Type B pancreatic cell (in vitro differentiated cells): ENCODE data around the gene GPBP1. TPM values are rescaled to one million over a fixed set of nuclear protein-coding genes. Genes with fewer than 3 reads are reported as not detected.

Experiments used
- DNase-seq: peaks from one replicate; pipeline ENCODE4 v3.0.0; 2021; ENCODE audit warnings: mixed read lengths; ENCODE audit not compliant: unreplicated experiment; ENCODE audit errors: extremely low spot score
- H3K27ac Mint-ChIP-seq: 2 replicates; pipeline ENCODE4 v1.8.0; 2021; ENCODE audit warnings: mild to moderate bottlenecking, mixed read lengths
- H3K27me3 Mint-ChIP-seq: 2 replicates; pipeline ENCODE4 v1.8.0; 2021; ENCODE audit warnings: mixed read lengths
- H3K36me3 Mint-ChIP-seq: 2 replicates; pipeline ENCODE4 v1.8.0; 2021; ENCODE audit warnings: mixed read lengths
- H3K4me1 Mint-ChIP-seq: one replicate; pipeline ENCODE4 v1.8.0; 2021; ENCODE audit warnings: mixed read lengths; ENCODE audit not compliant: unreplicated experiment
- H3K4me3 Mint-ChIP-seq: 2 replicates; pipeline ENCODE4 v1.8.0; 2021; ENCODE audit warnings: mild to moderate bottlenecking, mixed read lengths
- H3K9me3 Mint-ChIP-seq: 2 replicates; pipeline ENCODE4 v1.8.0; 2021; ENCODE audit warnings: mixed read lengths
- total RNA-seq: library from RNA; stranded (reverse); gene quantifications from 2 replicates; pipeline ENCODE4 v1.2.1, GENCODE V29; 2021; ENCODE audit warnings: low replicate concordance
- TF ChIP-seq, protein P1 (sequence below): fragments of 200-600 bp; sonication (generic); conservative IDR thresholded peaks from 2 replicates; pipeline ENCODE4 v1.5.0; 2021; ENCODE audit warnings: antibody characterized with exemption, mild to moderate bottlenecking

The GPBP1 gene
- total RNA-seq, 1 donor from 2014 or later = 102 TPM

GRCh38 chr5:57207681-57208080 lies 33.8 kb downstream of the GPBP1 start:
- Mint-ChIP-seq H3K27ac (no peak overlapping the region), H3K4me3 (no peak overlapping the region), H3K4me1 (peaks cover 23% of the 10 kb centered on the region), H3K9me3 (peaks cover 5% of the 10 kb centered on the region), H3K27me3 (no peaks in the 10 kb centered on the region), H3K36me3 (peaks cover 21% of the 10 kb centered on the region)
- TF ChIP-seq, protein P1, sequence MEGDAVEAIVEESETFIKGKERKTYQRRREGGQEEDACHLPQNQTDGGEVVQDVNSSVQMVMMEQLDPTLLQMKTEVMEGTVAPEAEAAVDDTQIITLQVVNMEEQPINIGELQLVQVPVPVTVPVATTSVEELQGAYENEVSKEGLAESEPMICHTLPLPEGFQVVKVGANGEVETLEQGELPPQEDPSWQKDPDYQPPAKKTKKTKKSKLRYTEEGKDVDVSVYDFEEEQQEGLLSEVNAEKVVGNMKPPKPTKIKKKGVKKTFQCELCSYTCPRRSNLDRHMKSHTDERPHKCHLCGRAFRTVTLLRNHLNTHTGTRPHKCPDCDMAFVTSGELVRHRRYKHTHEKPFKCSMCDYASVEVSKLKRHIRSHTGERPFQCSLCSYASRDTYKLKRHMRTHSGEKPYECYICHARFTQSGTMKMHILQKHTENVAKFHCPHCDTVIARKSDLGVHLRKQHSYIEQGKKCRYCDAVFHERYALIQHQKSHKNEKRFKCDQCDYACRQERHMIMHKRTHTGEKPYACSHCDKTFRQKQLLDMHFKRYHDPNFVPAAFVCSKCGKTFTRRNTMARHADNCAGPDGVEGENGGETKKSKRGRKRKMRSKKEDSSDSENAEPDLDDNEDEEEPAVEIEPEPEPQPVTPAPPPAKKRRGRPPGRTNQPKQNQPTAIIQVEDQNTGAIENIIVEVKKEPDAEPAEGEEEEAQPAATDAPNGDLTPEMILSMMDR = no peak
- no peak for DNase-seq

DNA sequence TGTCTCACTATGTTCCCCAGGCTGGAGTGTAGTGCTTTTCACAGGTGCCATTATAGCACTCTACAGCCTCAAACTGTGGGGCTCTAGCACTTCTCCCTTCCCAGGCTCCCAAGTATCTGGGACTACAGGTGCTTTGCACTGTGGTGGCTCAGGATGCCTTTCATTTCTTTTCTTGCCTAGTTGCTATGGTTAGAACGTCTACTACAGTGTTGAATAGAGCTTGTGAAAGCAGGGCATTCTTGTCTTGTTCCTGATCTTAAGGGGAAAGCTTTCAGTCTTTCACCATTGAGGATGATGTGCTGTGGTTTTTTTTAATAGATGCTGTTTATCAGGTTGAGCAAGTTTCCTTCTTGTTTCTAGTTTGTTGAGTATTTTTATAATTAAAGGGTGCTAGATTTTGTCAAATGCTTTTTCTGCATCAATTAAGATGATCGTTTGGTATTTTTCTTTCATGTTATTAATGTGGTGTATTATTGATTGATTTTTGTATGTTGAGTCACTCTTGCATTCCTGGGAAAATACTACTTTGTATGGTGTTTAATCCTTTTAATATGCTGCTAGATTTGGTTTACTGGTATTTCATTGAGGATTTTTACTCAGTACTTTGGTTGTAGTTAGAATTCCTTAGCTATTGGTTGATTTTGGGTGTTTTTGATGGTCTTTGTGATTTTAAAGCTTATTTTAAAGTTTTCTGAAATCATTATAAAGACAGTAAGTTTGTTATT lies 35.6 kb downstream of the GPBP1 start:
- Mint-ChIP-seq H3K27me3 (no peaks in the 10 kb centered on the region), H3K36me3 (peaks cover 25% of the 10 kb centered on the region), H3K4me1 (peaks cover 23% of the 10 kb centered on the region), H3K4me3 (peak overlapping the region; percentile 70), H3K9me3 (peaks cover 5% of the 10 kb centered on the region), H3K27ac (peak overlapping the region; percentile 91)
- TF ChIP-seq, protein P1 = no peak
- no peak for DNase-seq

DNA sequence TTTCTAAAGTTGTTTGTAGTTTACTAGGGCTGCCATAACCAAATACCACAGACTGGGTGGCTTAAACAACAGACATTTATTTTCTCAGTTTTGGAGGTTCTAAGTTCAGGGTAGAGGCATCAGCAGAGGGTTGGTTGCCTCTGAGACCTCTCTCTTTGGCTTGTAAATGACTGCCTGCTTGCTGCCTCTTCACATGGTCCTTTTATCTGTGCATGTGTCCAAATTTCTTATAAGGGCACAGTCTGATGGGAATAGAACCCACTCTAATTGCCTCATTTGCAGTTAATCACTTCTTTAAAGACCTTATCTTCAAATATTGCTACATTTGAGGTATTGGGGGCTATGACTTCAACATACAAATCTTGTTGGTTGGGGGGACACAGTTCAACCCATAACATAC lies 36.8 kb downstream of the GPBP1 start:
- peak overlapping the region; percentile 33 for H3K27ac Mint-ChIP-seq
- no peak overlapping the region for H3K4me3 Mint-ChIP-seq
- TF ChIP-seq, protein P1 = no peak
- no peaks in the 10 kb centered on the region for H3K27me3 Mint-ChIP-seq
- peaks cover 35% of the 10 kb centered on the region for H3K36me3 Mint-ChIP-seq
- no peak for DNase-seq
- peaks cover 23% of the 10 kb centered on the region for H3K4me1 Mint-ChIP-seq
- peaks cover 5% of the 10 kb centered on the region for H3K9me3 Mint-ChIP-seq

DNA sequence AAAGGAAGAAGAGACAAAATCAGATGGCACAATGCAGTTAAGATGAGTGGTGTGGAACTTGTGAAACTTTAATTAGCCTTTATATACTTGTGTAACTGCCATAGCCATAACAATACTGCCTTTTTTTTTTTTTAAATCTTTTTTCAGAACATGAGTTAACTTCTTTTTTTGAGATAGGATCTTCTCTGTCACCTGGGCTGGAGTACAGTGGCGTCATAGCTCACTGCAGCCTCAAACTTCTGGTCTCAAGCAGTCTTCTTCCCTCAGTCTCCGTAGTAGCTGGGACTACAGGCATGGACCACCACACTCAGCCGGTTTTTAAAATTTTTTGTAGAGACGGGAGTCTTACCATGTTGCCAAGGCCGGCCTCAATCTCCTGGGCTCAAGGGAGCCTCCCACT lies 37.2 kb downstream of the GPBP1 start:
- Mint-ChIP-seq H3K4me1 (peaks cover 23% of the 10 kb centered on the region), H3K4me3 (no peak overlapping the region), H3K27ac (peak overlapping the region; percentile 13), H3K36me3 (peaks cover 38% of the 10 kb centered on the region), H3K27me3 (no peaks in the 10 kb centered on the region), H3K9me3 (peaks cover 5% of the 10 kb centered on the region)
- TF ChIP-seq, protein P1 = no peak
- no peak for DNase-seq

DNA sequence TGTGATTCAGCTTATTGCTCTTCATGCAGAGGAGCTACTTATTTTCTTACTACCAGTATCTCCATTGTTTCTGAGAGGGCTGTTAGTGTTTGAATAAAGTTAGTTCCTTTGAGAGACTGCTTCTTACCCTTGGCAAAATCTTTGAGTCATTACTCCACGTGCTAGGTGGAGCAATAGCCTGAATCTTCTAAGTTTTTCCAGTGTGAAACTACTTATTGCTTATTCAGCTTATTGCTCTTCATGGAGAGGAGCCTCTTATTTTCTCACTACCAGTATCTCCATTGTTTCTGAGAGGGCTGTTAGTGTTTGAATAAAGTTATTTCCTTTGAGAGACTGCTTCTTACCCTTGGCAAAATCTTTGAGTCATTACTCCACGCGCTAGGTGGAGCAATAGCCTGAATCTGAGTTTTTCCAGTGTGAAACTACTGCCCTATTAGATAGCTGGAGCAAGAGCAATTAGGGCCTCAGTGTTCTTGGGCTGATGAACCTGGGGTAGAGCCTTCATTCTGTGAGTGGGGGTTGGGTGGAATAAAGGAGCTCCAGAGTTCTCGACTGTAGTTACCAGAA lies 41.9 kb downstream of the GPBP1 start:
- no peak overlapping the region for H3K4me3 Mint-ChIP-seq
- peaks cover 7% of the 10 kb centered on the region for H3K4me1 Mint-ChIP-seq
- H3K27ac Mint-ChIP-seq = peak overlapping the region; percentile 70
- H3K27me3 Mint-ChIP-seq = no peaks in the 10 kb centered on the region
- DNase-seq = no peak
- H3K9me3 Mint-ChIP-seq = no peaks in the 10 kb centered on the region
- TF ChIP-seq, protein P1 = no peak
- H3K36me3 Mint-ChIP-seq = peaks cover 23% of the 10 kb centered on the region
